ENCODE measurements around the gene COX6B2. TPM values are rescaled to one million over a fixed set of nuclear protein-coding genes. Genes with fewer than 3 reads are reported as not detected.
"Not testable (repeated sequence)": the region's sequence is repeated elsewhere in the genome, so short reads cannot be mapped to it uniquely, and the experiment has no call there.

Gene COX6B2
- total RNA-seq, 1 donor from 2014 or later, result 0.26 TPM

- H3K27me3 ChIP-seq (ENCODE audit: control insufficient read depth, insufficient read depth, low read length), result no peaks in the 10 kb centered on the region
- FAIRE-seq (no peak), DNase-seq (ENCODE audit: low read depth) (no peak)
- H3K36me3 ChIP-seq (ENCODE audit: control insufficient read depth, insufficient read depth, low read length), result peaks cover 15% of the 10 kb centered on the region
- TF ChIP-seq, protein P1, sequence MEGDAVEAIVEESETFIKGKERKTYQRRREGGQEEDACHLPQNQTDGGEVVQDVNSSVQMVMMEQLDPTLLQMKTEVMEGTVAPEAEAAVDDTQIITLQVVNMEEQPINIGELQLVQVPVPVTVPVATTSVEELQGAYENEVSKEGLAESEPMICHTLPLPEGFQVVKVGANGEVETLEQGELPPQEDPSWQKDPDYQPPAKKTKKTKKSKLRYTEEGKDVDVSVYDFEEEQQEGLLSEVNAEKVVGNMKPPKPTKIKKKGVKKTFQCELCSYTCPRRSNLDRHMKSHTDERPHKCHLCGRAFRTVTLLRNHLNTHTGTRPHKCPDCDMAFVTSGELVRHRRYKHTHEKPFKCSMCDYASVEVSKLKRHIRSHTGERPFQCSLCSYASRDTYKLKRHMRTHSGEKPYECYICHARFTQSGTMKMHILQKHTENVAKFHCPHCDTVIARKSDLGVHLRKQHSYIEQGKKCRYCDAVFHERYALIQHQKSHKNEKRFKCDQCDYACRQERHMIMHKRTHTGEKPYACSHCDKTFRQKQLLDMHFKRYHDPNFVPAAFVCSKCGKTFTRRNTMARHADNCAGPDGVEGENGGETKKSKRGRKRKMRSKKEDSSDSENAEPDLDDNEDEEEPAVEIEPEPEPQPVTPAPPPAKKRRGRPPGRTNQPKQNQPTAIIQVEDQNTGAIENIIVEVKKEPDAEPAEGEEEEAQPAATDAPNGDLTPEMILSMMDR (IDR thresholded peaks at IDR 0.05; ENCODE audit: insufficient read depth, low read length, severe bottlenecking), result peak; percentile 16
- peak overlapping the region; percentile 82 for H3K4me3 ChIP-seq (ENCODE audit: low read depth, low read length)
These were observed 13.8 kb downstream of the COX6B2 start for GRCh38 chr19:55340784-55341147.

DNA sequence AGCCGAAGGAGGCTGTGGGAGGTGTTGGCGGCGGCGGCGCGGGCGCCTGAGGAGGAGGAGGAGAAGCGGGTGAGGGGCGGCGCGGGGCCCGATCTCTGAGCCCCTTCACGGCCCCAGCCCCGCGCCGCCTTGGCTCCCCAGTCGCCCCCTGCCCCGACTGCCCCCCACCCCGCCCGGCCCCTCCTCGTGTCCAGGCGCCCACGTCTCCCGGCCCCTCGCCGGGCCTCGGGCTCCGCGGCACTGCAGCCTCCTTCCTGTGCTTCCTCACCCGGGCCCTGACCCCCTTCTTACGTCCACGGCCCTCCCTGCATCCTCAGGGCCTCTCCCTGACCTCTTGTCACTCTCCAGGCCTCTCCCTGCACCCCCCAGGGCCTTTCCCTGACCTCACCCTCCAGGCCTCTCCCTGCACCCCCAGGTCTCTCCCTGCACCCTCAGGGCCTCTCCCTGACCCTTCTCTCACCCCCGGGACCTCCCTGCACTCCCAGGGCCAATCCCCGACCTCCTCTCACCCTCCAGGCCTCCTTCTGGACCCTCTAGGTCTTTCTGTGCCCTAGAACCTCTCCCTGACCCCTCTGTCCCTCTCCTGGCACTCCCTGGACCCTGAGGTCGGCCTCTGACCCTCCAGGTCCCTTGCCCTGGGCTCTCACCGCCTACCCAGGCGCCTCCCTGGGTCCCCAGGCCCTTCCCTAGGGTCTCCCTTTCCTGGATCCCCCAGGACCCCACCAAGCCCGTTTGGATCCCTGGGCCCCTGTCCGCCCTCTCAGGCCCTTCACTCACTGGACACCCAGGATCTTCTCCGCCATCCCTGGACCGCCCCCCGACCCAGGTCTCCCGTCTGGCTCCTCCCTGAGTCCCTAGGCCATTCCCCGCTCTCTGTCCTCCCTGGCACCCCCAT, 14.4 kb downstream of the COX6B2 start:
- H3K36me3 ChIP-seq (ENCODE audit: control insufficient read depth, insufficient read depth, low read length), result peaks cover 15% of the 10 kb centered on the region
- H3K27me3 ChIP-seq (ENCODE audit: control insufficient read depth, insufficient read depth, low read length), result no peaks in the 10 kb centered on the region
- DNase-seq (ENCODE audit: low read depth) (no peak), FAIRE-seq (no peak)
- peak overlapping the region; percentile 82 for H3K4me3 ChIP-seq (ENCODE audit: low read depth, low read length)
- TF ChIP-seq, protein P1 (IDR thresholded peaks at IDR 0.05; ENCODE audit: insufficient read depth, low read length, severe bottlenecking), result no peak

DNA sequence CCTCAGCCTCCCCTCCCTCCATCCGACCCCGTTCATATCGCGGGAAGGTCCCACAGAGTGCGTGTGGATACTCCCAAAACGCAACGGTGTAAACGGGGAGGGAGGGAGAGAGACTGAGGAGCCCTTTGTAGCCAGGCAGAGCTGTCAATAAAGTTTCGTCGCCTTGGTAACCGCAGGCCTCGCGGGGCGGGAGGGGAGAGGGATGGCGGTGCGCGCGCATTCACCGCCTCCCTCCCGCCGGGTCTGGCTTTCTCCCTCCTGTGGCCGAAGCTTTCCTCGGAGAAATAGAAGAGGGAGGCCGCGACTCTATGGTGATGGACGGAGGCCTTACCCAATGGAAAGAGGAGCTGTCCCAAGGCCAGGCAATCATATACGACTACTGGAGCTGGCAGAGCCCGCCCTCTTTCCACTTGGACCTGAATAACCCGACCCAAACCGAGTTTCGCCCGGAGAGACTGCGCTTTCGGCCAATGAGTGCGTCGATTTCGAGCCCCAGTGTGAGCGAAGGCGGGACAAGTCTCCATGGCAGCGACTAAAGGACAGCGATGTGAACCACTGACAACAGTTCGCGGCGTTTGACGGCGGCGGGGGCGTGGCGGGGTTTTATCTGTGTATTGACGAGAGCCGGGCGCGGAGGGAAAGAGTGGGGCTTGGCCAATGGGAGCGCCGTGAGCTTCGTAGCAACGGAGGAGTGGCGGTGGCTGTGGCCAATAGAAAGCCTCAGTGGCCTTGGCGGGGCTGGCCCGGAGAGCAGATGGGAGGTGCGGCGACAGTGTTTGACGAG, 15.2 kb downstream of the COX6B2 start, which contains the start of gene KMT5C:
KMT5C (plus strand) TSS at position 772 of the 784 bp plus-strand sequence. CDS start 2,061 bp downstream, outside the sequence.
- Histone ChIP-seq H3K36me3 (ENCODE audit: control insufficient read depth, insufficient read depth, low read length) (peaks cover 15% of the 10 kb centered on the region), H3K27me3 (ENCODE audit: control insufficient read depth, insufficient read depth, low read length) (no peaks in the 10 kb centered on the region), H3K4me3 (ENCODE audit: low read depth, low read length) (peak within 1 kb of the TSS; percentile 82)
- FAIRE-seq (peak; percentile 98), DNase-seq (ENCODE audit: low read depth) (peak; percentile 100)
- TF ChIP-seq, protein P1 (IDR thresholded peaks at IDR 0.05; ENCODE audit: insufficient read depth, low read length, severe bottlenecking), result peak; percentile 42

- peak; percentile 95 for DNase-seq (ENCODE audit: low read depth)
- FAIRE-seq, result no peak
- TF ChIP-seq, protein P1 (IDR thresholded peaks at IDR 0.05; ENCODE audit: insufficient read depth, low read length, severe bottlenecking), result no peak
- Histone ChIP-seq H3K4me3 (ENCODE audit: low read depth, low read length) (no peak overlapping the region), H3K27me3 (ENCODE audit: control insufficient read depth, insufficient read depth, low read length) (no peaks in the 10 kb centered on the region), H3K36me3 (ENCODE audit: control insufficient read depth, insufficient read depth, low read length) (no peaks in the 10 kb centered on the region)
These were observed 18.4 kb downstream of the COX6B2 start for GRCh38 chr19:55336101-55336500.

- no peak for DNase-seq (ENCODE audit: low read depth)
- Histone ChIP-seq H3K36me3 (ENCODE audit: control insufficient read depth, insufficient read depth, low read length) (no peaks in the 10 kb centered on the region), H3K27me3 (ENCODE audit: control insufficient read depth, insufficient read depth, low read length) (no peaks in the 10 kb centered on the region), H3K4me3 (ENCODE audit: low read depth, low read length) (no peak overlapping the region)
- no peak for FAIRE-seq
- TF ChIP-seq, protein P1 (IDR thresholded peaks at IDR 0.05; ENCODE audit: insufficient read depth, low read length, severe bottlenecking), result no peak
These were observed 20.6 kb downstream of the COX6B2 start for GRCh38 chr19:55333870-55334269.

DNA sequence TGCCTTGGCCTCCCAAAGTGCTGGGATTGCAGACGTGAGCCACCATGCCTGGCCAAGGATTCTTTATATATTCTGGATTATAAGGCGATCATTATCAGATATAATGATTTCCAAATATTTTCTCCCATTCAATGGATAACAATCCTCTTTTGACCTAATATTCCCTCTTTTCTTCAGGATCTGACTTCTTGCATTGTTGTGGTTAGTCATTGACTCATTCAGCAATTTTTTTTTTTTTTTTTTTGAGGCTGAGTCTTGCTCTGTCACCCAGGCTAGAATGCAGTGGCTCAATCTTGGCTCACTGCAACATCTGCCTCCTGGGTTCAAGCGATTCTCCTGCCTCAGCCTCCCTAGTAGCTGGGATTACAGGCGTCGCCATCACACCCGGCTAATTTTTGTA, 24.7 kb downstream of the COX6B2 start:
- FAIRE-seq, result not testable (repeated sequence)

GRCh38 chr19:55328774-55329318, 25.7 kb downstream of the COX6B2 start:
- DNase-seq (ENCODE audit: low read depth); FAIRE-seq; H3K27me3 ChIP-seq (ENCODE audit: control insufficient read depth, insufficient read depth, low read length); H3K36me3 ChIP-seq (ENCODE audit: control insufficient read depth, insufficient read depth, low read length); H3K4me3 ChIP-seq (ENCODE audit: low read depth, low read length): not testable (repeated sequence)

More for the DNA sequence above, 24.7 kb downstream of the COX6B2 start:
- DNase-seq (ENCODE audit: low read depth), result peak; percentile 36
- H3K36me3 ChIP-seq (ENCODE audit: control insufficient read depth, insufficient read depth, low read length); H3K27me3 ChIP-seq (ENCODE audit: control insufficient read depth, insufficient read depth, low read length); H3K4me3 ChIP-seq (ENCODE audit: low read depth, low read length): not testable (repeated sequence)

Data from bronchial epithelial cell (primary cell).